ENCODE results near the gene ZBTB20.
A peak's percentile ranks its signal among the peaks of the same experiment; 100 is the strongest.
"Not testable (repeated sequence)": the region's sequence is repeated elsewhere in the genome, so short reads cannot be mapped to it uniquely, and the experiment has no call there.

ZBTB20 gene

DNA sequence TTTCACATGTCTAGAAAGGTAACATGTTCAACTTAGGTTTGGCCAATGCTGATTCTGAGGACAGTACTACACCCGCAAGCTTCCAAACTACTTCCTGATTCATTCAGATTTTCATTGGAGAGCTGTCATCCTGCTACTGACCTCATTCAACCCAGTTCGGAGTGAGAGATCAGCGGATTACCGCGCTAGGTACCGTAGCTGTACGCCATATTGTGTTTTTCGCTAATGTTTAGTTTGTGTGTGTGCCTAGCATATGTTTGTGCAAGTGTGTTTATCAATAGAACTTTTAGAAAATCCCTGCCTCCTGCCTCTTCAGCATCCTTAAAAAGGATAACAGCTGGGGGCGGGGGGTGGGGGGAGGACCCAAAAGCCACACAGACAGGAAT is 1.1 kb downstream of the ZBTB20 start:
- DNase-seq: peak; percentile 95

DNA sequence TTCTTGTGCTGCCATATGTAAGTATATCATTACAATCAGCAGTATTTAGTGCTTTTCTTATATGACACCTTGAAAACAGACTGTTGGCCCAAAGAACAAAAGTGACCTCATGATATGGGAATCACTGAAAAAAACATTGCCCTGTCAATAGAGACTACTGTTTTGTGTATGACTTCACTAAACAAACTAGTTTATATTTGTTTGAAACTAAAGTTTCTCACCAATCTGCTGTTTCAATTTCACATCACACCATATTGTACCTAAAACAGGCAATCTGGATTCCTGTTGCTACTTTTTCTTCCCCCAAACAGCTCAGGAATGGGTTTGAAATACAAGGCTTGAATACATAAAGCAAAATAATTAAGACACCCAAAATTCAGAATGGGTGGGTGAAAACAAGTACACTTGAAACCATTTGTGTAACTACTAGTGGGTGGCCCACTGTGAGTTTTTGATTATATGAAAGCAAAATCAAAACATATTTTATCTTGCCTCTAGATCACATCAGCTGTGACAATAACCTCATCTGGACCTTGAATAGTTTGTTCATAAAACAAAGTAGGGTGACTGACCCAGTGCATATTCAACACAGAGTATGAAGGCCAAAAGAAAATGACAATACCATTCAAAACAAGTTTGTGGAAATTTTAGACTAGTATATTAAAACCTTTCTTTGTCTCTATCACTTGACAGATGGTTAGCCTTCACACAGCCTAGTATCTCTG is 5.9 kb downstream of the ZBTB20 start:
- no peak for DNase-seq

DNA sequence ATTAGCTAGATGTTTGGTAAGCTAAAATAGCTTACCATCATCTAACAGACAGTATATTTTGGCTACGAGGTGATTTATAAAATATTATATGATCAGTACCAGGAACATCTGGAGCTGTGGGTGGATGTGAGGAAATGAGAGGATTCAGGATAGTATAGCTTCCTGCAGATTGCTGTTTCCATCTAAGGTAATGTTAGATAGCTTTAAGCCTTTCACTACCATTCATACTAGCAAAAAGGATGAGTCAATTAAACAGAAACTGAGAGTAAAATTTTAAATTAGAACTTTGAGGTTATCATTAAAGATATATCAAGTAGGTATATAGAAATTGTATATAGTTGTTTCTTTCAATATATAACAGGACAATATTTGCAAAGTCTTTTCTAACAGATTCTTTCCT is 8.0 kb downstream of the ZBTB20 start:
- DNase-seq: no peak

DNA sequence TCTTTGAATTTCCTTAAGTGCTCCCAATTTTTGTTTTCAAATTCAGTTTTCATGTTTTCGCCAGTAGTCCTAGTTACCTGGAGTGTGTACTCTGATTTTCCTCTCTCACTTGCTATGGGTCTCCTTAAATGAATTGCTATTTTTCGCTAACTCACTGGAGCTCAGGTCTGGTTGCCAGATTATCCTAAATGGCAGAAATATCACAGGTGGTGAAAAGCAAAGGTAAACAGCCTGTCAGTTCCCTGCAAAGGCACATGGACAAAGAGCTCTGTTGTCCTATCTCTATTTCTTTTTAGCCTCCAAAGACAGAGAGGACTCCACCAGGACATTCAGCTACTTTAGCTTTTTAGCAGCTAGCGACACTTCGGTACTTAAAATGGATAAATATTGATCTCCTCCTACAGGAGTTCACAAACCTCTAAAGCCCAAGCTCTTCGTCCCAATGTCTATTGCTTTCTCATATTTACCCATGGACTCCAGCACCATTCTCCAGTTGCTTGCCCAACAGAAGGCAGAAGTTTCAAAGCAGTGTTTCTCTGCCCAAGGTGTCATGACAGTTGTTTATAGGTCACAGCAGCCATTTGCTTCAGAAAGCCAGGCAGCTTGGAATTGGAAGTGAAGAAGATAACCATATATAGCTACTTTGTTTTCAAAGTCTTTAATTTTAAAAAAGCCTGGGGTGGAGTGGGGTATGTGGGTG is 12.3 kb downstream of the ZBTB20 start:
- no peak for DNase-seq

DNA sequence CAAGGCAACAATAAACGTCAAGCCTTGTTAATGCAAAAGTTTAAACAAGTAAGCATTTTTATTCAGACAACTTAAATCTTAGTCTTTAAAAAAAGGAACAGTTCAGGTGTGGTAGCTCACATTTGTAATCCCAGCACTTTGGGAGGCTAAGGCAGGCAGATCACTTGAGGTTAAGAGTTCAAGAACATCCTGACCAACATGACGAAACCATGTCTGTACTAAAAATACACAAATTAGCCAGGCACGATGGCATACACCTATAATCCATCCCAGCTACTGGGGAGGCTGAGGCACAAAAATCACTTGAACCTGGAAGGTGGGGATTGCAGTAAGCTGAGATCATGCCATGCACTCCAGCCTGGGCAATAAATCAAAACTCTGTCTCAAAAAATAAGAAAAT is 19.9 kb downstream of the ZBTB20 start:
- no peak for DNase-seq

DNA sequence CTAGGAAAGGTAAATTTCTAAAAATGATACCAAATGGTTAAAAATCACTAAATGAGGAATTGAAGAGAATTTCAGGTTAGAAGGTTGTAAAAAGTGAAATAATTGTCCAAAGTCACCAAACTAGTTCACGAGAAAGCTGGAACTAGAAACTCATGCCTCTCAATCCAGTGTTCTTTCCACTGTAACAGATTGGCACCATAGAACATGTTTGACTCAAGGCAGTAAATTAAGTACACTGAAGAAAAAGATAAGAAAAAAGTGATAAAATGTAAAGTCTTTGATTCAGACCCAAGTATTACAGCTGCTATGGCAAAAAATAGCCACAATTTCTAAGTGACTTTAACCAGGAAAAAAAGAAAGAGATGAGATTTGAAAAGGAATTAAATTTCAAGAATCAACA is 26.5 kb downstream of the ZBTB20 start:
- DNase-seq: no peak

DNA sequence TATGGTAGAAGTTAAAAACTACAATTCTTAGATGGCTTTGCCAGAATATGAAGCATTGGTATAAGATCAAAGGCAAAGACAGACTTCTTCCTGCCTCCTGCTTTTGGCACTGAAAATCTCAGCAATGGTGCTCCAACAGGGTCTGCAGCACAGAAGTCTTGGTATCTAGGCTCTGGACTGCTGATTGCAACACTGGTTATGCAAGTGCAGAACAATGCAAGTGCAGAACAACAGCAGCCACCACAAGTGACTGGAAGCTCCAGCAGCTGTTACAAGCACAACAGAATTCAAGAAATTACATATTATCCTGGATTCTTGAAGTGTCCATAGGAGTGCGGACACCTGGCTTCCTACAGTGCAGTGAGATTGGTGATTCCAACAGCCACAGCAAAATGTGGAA is 33.7 kb downstream of the ZBTB20 start:
- no peak for DNase-seq

DNA sequence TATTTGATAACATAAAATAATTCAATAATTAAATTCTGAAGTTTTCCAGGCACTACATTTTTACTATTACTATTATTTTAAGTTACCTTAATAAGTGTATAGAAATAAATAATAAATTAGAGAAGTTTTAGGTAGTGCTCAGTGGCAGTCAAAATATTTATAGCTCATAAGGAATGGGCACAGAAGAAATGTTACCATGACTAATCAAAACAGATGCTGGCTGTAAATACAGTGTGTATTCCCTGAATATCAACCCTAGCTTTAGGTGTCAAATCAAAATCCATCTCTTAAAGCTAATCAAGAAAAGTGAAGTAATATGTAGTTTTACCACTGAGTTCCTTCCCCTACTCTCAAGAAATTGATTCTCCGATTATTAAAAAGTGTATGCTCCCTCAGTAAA is 35.5 kb downstream of the ZBTB20 start:
- DNase-seq: no peak

DNA sequence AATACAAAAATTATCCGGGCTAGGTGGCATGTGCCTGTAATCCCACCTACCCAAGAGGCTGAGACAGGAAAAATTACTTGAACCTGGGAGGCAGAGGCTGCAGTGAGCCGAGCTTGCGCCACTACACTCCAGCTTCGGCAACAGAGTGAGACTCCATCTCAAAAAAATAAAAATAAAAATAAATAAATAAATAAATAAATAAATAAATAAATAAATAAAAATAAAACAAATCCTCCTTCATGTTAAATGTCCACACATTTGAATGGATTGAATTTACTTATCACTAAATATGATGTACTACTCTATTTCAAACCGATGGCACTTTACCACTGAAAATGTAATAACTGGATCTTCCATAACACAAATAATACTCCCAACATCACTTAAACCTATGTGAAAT is 36.3 kb downstream of the ZBTB20 start:
- DNase-seq: no peak

DNA sequence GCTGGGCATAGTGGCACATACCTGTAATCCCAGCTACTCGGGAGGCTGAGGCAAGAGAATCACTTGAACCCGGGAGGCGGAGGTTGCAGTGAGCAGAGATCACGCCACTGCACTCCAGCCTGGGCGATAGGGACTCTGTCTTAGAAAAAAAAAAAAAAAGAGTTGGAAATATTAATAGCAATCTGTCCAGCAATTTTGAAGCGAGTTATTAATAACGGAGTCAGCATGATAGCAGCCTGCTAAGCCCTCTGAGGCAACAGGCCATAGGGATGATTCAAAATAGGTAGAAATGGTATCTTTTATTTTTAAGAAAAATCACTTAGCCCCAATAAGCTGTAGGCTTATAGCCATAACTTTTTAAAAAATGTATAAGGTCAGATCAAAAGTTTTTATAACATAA is 37.0 kb downstream of the ZBTB20 start:
- DNase-seq: not testable (repeated sequence)

DNA sequence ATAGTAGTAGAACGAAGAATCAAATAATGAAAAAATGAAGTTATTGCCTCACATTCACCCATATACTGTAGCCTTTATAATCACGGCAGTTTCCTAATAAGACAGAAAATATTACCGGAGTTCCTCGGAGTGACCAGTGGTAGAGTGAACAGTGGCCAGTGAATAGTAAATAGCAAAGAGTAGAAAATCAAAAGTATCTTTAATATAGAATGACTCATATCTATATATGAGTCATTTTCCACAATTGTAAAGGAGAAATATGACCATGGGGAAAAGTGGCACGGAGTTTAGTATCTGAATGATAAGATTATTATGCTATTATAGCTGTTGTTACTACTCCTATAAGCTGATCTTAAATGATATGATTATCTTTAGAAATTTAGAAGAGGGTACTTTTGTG is 38.5 kb downstream of the ZBTB20 start:
- no peak for DNase-seq

DNA sequence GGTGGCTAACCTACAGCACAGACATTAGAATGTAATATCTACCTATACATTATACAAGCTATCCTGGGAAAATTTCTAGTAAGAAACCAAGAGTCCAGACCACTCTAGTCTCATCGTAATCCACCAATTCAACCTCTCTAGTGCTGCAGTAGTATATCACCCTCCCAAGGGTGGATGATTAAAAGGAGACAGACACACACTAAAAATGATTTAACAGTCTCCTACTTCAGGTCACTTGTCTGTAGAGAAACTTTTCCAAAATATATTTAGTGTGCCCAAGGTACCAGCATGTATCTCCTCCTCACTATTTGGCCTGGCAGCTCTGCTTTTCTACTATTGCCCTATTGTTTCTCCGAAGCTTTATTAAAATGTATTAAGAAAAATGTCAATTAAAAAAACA is 45.0 kb downstream of the ZBTB20 start:
- DNase-seq: no peak

DNA sequence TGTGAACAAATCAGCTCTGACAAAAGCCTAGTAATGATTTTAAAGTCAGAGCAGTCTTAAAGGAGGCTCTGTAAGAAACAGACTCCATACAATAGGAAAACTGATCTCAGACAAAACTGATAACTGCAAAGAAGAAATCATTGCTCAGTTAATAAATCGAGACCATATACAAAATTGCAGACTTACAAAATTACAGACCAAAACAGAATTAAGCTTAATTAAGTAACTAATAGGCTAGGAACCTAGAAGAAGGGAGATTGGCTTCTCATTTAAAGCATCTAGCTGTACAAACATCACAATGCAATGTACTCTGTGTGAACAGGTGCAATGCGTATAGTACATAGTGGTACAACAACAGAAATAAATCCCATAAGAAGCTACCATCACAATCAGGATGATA is 46.3 kb downstream of the ZBTB20 start:
- no peak for DNase-seq

DNA sequence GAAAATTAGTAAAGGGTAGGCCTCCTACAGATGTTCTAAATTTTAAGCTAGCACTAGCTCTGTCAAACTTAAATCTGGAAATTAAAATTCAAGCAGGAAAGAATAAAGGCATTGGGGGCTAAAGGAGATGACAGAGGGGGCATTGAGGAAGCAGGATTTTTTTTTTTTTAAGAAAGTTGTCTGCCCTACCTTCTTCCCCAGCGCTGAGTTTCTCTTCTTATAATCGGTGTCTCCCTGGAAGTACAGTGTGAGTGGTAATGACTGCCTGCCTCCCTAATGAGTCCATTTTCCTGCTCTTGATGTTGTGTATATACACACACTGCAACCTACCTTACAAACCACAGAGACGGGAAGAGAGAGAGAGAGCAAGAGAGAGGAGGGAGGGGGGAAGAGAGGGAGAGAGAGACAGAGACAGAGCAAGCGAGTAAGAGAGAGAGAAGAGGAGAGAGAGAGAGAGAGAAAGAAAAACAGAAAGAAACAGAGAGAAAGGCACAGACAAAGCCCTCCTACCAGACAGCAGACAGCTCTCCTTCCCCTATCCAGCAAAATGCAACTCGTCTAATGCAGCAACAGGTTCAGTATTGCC is 47.0 kb downstream of the ZBTB20 start:
- DNase-seq: peak; percentile 46

DNA sequence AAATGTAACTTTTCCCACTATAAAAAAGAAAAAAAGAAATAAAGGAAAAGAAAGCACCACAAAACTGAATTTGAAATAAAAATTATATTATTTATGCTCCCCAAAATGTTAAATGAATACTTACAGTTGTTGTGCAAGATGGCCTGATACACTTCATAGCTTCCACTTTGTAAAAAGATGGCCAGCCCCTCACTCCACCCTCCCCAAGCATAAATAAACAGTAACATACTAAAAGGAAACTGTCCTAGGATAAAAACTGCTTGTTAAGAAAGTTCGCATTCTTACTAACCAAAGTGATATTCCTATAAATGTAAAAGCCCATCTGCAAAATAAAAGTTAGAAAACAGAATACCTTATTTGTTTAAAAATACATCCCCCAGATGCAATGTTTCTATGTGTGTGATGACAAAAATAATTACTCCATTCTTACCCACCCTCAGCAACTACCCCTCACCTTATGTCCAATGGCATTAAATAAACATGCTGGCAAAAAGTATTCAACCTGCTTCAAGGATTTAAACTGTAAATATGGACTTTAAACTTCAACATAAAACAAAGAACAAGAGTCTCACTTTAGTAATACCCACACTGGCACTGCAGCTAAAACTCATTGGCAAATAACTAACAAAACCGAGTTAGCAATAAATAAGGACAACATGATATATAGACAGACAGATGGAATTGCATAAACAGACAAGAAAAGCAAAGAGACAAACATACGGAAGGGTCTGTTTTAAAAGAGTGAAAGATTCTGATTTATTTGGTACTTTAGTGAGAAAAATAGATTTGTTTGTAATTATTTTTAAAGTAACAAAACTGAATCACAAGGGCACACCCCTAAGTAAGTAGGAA is 47.7 kb downstream of the ZBTB20 start:
- DNase-seq: no peak

DNA sequence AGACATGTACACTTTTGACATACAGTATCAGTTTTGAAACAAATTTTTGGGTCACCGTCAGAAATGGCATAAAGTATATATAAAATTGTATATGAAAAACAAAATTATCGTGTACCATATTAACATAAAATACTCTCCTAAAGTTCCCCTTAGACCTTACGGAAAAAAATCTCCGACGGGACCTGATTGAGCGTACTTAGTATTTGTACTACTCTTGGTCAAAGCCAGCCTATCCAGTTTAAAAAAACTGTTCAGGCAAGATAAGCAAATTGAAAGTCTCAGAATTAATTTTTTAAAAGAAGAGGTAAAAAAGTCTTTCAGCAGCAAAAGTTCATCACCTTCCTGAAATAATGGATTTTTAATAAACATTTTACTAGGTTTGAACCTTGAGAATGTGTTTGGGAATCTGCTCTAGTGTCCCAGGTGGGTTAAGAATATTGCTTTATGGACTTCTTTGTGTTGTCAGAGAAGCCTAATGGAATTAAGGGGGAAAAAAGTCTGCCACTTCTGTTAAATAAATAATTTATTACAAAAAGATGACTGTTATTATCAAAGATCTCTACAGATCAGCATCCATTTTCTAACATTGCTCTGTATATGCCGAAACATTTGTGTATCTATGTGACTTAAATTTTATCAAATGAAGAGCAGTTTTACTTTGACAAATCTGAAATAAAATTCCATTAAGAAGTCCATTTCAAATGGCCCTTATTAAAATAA is 48.6 kb downstream of the ZBTB20 start:
- DNase-seq: no peak

DNA sequence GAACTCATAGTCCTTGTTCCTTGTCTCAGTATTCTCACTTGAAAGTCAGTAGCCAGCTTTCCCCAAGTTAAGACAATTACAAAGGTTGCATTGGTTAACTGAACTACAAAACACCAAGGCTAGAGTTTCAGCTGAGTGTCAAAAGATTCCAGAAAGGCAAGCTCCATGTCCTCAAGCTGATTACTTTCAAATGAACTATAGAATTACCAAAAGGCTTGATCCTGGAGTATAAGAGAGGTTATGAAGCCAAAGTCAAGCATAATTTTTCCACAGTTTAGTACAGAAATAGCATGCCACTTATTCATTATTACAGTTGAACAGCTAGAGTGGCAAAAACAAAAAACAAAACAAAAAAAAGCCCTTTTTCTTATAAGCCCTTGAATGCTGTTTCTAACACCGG is 51.9 kb downstream of the ZBTB20 start:
- DNase-seq: no peak

DNA sequence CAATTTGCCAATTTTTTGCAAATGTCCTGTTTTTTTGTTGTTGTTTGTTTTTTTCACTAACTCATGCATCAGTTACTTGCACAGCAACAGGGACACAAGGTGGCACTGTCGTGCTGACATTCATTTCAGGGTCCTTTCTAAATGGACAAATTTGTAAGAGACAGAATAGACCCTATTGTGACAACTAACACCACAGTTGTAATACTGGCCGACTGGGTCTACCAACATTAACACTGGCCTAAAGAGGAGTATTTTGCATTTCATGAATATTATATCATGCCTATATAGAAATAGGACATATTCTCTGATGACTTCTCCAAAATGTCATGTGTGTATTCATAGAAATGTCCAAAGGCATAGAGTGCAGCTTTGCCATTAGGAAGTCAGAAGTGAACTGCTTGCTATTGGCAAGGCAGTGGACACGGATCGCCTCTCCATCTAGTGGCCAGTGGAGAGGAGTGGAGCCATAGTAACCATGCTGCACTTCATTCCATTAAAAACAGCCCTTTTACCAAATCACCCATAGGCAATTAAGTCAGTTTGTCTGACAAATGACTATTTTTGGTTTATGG is 54.8 kb downstream of the ZBTB20 start:
- peak; percentile 82 for DNase-seq

DNA sequence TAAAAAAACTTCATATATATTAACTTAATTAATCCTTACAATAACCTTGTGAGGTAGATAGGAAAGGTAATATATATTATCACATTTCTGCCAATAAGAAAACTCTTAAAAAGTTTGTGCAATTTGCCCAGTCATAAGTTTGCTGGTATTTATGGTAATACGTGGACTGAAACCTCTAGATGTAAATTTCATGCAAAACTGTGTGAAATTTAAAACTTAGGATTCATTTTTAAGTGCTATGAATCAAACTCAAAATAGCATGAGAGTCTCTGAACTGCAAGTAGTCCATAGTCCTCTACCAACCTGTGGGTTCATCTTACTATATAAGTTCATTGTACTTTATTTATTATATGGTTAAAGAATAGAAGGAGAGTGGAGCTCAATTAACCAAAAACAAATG is 56.4 kb downstream of the ZBTB20 start:
- DNase-seq: no peak

DNA sequence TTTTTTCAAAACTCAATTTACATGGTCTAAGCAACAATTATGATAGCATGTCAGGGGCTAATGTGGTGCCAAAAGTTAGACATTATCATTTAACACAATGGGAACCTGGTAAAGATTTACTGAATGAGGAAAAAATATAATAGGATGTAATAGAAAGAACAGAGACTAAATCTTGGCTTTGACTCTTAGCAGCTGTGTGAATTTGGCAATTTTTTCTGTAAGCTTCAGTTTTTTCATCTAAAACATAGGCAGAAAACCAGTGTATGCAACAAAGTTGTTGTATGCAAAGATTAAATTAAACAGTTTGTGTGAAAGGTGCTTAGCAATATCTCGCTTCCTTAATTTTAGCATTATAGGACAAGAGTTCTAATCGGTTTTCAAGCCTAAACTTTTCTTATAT is 57.6 kb downstream of the ZBTB20 start:
- DNase-seq: no peak

DNA sequence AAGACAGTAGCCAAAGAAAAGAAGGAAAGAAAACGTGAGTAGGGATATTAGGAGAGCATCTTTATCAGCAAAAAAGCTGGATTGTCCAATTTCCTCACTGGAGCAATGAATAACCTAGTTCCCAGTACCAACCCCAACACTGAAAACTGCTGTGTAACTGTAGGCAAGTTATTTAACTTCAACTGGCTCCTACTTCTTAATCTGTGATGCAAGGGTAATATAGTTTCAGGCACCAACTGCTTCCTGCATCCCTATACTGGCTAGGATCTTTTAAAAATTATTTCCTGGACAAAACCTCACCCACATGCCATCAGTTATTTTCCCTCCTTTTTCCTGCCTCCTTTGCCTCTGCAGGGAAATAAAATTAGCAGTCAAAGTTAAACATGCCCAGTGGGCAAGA is 59.6 kb downstream of the ZBTB20 start:
- DNase-seq: no peak

DNA sequence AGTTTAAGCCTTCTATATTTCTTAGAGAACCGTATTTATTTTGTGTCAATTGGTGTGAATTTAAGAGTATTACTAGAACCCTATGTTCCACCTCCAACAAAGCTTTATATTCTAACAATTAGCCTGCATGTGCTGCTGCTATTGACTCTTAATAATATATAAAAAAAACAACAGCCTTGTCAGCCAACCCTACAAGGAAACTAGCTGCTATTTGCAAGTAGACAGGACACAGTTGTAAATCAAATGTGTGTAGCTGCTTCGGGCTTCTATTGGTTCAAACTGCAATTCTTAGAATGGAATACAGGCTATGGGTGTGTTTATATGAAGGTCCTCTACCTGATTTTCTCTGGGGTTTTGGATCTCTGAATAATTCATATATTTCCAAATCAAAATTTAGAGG is 60.7 kb downstream of the ZBTB20 start:
- DNase-seq: no peak

Measured in NCI-H82 (cell line).